GM23248 (cell line): ENCODE data around the gene SLC25A33. TPM values are rescaled to one million over a fixed set of nuclear protein-coding genes. Genes with fewer than 3 reads are reported as not detected.

Experiments
- DNase-seq: peaks from one replicate; pipeline ENCODE4 v3.0.0-alpha.2; 2015
- H2AFZ ChIP-seq: fragments of 200-600 bp; sonication (generic); 2 replicates; pipeline ENCODE4 v1.6.1; 2016; ENCODE audit warnings: antibody characterized with exemption
- H3F3A ChIP-seq: fragments of 200-600 bp; sonication (generic); 2 replicates; pipeline ENCODE4 v1.6.1; 2016; ENCODE audit warnings: mild to moderate bottlenecking, antibody characterized with exemption, mixed run types; ENCODE audit not compliant: insufficient read depth
- H3K27ac ChIP-seq: fragments of 200-600 bp; sonication (generic); 2 replicates; pipeline ENCODE4 v1.5.1; 2016; ENCODE audit warnings: mild to moderate bottlenecking
- H3K27me3 ChIP-seq: fragments of 200-600 bp; sonication (generic); replicated peaks from 2 replicates; pipeline ENCODE4 v1.6.1; 2016; ENCODE audit warnings: mild to moderate bottlenecking; ENCODE audit not compliant: insufficient read depth
- H3K36me3 ChIP-seq: fragments of 200-600 bp; sonication (generic); 2 replicates; pipeline ENCODE4 v1.6.1; 2016; ENCODE audit warnings: low read depth, mild to moderate bottlenecking
- H3K4me1 ChIP-seq: fragments of 200-600 bp; sonication (generic); 2 replicates; pipeline ENCODE4 v1.6.1; 2016; ENCODE audit warnings: mild to moderate bottlenecking; ENCODE audit not compliant: insufficient read depth
- H3K4me2 ChIP-seq: fragments of 200-600 bp; sonication (generic); one replicate; pipeline ENCODE4 v1.6.1; 2016; ENCODE audit warnings: mild to moderate bottlenecking; ENCODE audit not compliant: unreplicated experiment
- H3K4me3 ChIP-seq: fragments of 200-600 bp; sonication (generic); 2 replicates; pipeline ENCODE4 v1.5.1; 2016; ENCODE audit warnings: mild to moderate bottlenecking
- H3K79me2 ChIP-seq: fragments of 200-600 bp; sonication (generic); 2 replicates; pipeline ENCODE4 v1.6.1; 2016; ENCODE audit warnings: mild to moderate bottlenecking; ENCODE audit not compliant: insufficient read depth
- H3K9ac ChIP-seq: fragments of 200-600 bp; sonication (generic); 2 replicates; pipeline ENCODE4 v1.6.1; 2016; ENCODE audit warnings: mild to moderate bottlenecking
- H3K9me2 ChIP-seq: fragments of 200-600 bp; sonication (generic); 2 replicates; pipeline ENCODE4 v1.6.1; 2016; ENCODE audit warnings: mixed run types, mild to moderate bottlenecking, moderate library complexity; ENCODE audit not compliant: insufficient read depth
- H3K9me3 ChIP-seq: fragments of 200-600 bp; sonication (generic); one replicate; pipeline ENCODE4 v1.6.1; 2017; ENCODE audit warnings: low read depth
- H4K20me1 ChIP-seq: fragments of 200-600 bp; sonication (generic); 2 replicates; pipeline ENCODE4 v1.6.0; 2016; ENCODE audit not compliant: insufficient read depth
- EZH2 ChIP-seq: fragments of 200-600 bp; sonication (generic); IDR thresholded peaks from 2 replicates; pipeline ENCODE4 v1.6.1; 2018; ENCODE audit warnings: antibody characterized with exemption, mild to moderate bottlenecking; ENCODE audit not compliant: insufficient read depth, poor library complexity, severe bottlenecking
- EZH2phosphoT487 ChIP-seq: fragments of 200-600 bp; sonication (generic); IDR thresholded peaks from 2 replicates; pipeline ENCODE4 v1.6.1; 2018; ENCODE audit warnings: antibody characterized with exemption, moderate library complexity, mild to moderate bottlenecking, low read depth; ENCODE audit not compliant: insufficient read depth
- WGBS, 2 experiments: methylation state at CpG; one replicate each; pipeline ENCODE4 v1.1.6; 2015 to 2017; ENCODE audit warnings: low lambda C conversion rate in 2 of 2, low coverage in 1 of 2; ENCODE audit errors: missing lambda C conversion rate in 2 of 2; 5-methylcytosine and 5-hydroxymethylcytosine counted together
- in situ Hi-C: fragments of 300-500 bp; cut with MboI; formaldehyde crosslinking; loops from 2 replicates; pipeline ENCODE4 v1.15.0; 2020
- polyA plus RNA-seq: library from polyadenylated mRNA; unstranded; fragments of >200 nt; fragmentation: Nextera tagmentation; extraction: Ambion mirVana; gene quantifications from 2 replicates; pipeline ENCODE4 v1.2.1, GENCODE V29; 2016
- total RNA-seq: library from RNA; depleted of rRNA; stranded (reverse); fragments of >200 nt; shearing (Covaris generic); gene quantifications from 2 replicates; pipeline ENCODE4 v1.2.3, GENCODE V29; 2014

SLC25A33 gene
- total and polyA plus RNA-seq, 2 experiments from 2014 or later, result 4.2 to 5.8 TPM

DNA sequence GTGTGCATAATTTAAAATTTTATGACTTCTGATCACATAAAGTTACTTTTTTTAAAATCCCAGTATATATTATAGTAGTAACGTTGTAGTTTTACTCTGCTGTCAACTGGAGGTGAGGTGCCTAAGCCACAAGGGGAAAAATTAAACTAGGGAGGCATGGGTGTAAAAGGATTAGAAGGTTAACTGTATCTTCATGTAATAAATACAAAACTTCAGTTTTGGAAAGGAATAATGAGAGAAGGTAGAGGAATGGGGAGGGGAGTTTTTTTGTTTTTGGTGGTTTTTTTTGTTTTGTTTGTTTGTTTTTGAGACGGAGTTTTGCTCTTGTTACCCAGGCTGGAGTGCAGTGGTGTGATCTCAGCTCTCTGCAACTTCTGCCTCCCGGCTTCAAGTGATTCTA, 5.7 kb downstream of the SLC25A33 start:
- peaks cover 97% of the 10 kb centered on the region for H3K79me2 ChIP-seq
- in situ Hi-C loops, result no loop called here
- no peaks in the 10 kb centered on the region for H3K9me2 ChIP-seq
- H3K4me1 ChIP-seq, result no peaks in the 10 kb centered on the region
- no peak overlapping the region for H3K9ac ChIP-seq
- no peak overlapping the region for H3K4me2 ChIP-seq
- TF ChIP-seq EZH2, result no peak
- no peak for TF ChIP-seq EZH2phosphoT487
- H3K9me3 ChIP-seq, result no peaks in the 10 kb centered on the region
- H4K20me1 ChIP-seq, result no peaks in the 10 kb centered on the region
- H3K4me3 ChIP-seq, result no peak overlapping the region
- H3F3A ChIP-seq, result no peaks in the 10 kb centered on the region
- no peak overlapping the region for H2AFZ ChIP-seq
- DNase-seq, result no peak
- H3K36me3 ChIP-seq, result no peaks in the 10 kb centered on the region
- H3K27ac ChIP-seq, result no peak overlapping the region
- WGBS, 2 experiments, result 78% methylated on average over 3 of the region's 3 CpGs
- H3K27me3 ChIP-seq, result no peaks in the 10 kb centered on the region

- TF ChIP-seq EZH2phosphoT487 (no peak), EZH2 (no peak)
- in situ Hi-C loops, result no loop called here
- Histone ChIP-seq H3K9ac (no peak overlapping the region), H3F3A (no peaks in the 10 kb centered on the region), H3K4me2 (no peak overlapping the region), H3K4me3 (no peak overlapping the region), H3K27ac (no peak overlapping the region), H3K79me2 (peaks cover 74% of the 10 kb centered on the region), H4K20me1 (no peaks in the 10 kb centered on the region), H3K4me1 (no peaks in the 10 kb centered on the region), H2AFZ (no peak overlapping the region), H3K36me3 (no peaks in the 10 kb centered on the region), H3K9me3 (no peaks in the 10 kb centered on the region), H3K27me3 (no peaks in the 10 kb centered on the region), H3K9me2 (no peaks in the 10 kb centered on the region)
- 96% methylated on average over 6 of the region's 6 CpGs for WGBS, 2 experiments
- DNase-seq, result no peak
Observed at GRCh38 chr1:9549955-9550546, 10.8 kb downstream of the SLC25A33 start.

DNA sequence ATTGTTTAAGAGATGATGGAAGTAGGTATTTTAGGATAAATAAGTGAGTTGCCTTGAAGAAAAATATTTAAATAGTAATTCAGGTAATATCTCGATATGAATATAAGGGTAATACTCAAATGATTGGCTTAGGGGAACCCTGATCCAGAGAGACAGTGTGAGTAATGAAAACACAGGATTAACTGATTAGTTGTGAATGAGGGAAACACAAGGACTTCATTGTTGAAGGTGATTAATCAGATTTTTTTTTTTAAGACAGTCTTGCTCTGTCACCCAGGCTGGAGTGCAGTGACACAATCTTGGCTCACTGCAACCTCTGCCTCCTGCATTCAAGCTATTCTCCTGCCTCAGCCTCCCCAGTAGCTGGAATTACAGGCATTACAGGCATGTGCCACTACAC, 12.7 kb downstream of the SLC25A33 start:
- no peak overlapping the region for H3K9ac ChIP-seq
- no peak overlapping the region for H2AFZ ChIP-seq
- DNase-seq, result no peak
- peaks cover 55% of the 10 kb centered on the region for H3K79me2 ChIP-seq
- H3K4me2 ChIP-seq, result no peak overlapping the region
- no peaks in the 10 kb centered on the region for H3K9me2 ChIP-seq
- TF ChIP-seq EZH2, result no peak
- TF ChIP-seq EZH2phosphoT487, result no peak
- H3K27me3 ChIP-seq, result no peaks in the 10 kb centered on the region
- H3K27ac ChIP-seq, result no peak overlapping the region
- H4K20me1 ChIP-seq, result no peaks in the 10 kb centered on the region
- no peaks in the 10 kb centered on the region for H3K36me3 ChIP-seq
- no peaks in the 10 kb centered on the region for H3K4me1 ChIP-seq
- in situ Hi-C loops, result no loop called here
- H3F3A ChIP-seq, result no peaks in the 10 kb centered on the region
- 92 to 94% methylated on average over 1 of the region's 1 CpG for WGBS, 2 experiments
- H3K9me3 ChIP-seq, result no peaks in the 10 kb centered on the region
- H3K4me3 ChIP-seq, result no peak overlapping the region

GRCh38 chr1:9553736-9554144, 14.5 kb downstream of the SLC25A33 start:
- Histone ChIP-seq H3K79me2 (peaks cover 37% of the 10 kb centered on the region), H3K36me3 (no peaks in the 10 kb centered on the region), H2AFZ (no peak overlapping the region), H3K9me3 (no peaks in the 10 kb centered on the region), H3K9me2 (no peaks in the 10 kb centered on the region), H3K27ac (no peak overlapping the region), H3K4me2 (no peak overlapping the region), H3F3A (no peaks in the 10 kb centered on the region), H3K4me3 (no peak overlapping the region), H3K27me3 (no peaks in the 10 kb centered on the region), H3K4me1 (no peaks in the 10 kb centered on the region), H3K9ac (no peak overlapping the region), H4K20me1 (no peaks in the 10 kb centered on the region)
- WGBS, 2 experiments, result 82 to 86% methylated on average over 4 of the region's 4 CpGs
- DNase-seq, result no peak
- in situ Hi-C loops, result no loop called here
- no peak for TF ChIP-seq EZH2
- no peak for TF ChIP-seq EZH2phosphoT487

DNA sequence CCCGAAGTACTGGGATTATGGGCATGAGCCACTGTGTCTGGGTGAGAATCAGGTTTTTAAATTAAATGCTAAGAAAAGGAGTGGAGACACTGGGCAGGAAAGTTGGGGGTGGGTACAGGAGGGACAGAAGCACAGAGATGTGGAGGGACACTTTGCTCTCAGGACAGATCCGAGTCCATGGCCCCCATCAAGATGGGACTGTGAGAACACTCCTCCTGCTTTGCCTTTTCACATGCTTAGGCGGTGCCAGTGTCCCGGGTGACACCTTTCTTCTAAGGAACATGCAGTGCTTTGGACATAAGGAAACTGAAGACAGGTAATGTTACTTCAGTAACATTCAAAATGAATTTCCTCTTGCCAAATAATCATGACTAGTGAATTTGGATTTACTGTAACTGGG, 16.7 kb downstream of the SLC25A33 start:
- Histone ChIP-seq H3K27me3 (no peaks in the 10 kb centered on the region), H4K20me1 (no peaks in the 10 kb centered on the region), H3K27ac (no peak overlapping the region), H3K4me1 (no peaks in the 10 kb centered on the region; the same call in 1 of the 2 replicates), H3K36me3 (no peaks in the 10 kb centered on the region), H3K9me3 (no peaks in the 10 kb centered on the region), H3K9ac (no peak overlapping the region), H3F3A (no peaks in the 10 kb centered on the region), H3K4me3 (no peak overlapping the region), H3K79me2 (peaks cover 19% of the 10 kb centered on the region), H3K4me2 (no peak overlapping the region), H2AFZ (no peak overlapping the region), H3K9me2 (no peaks in the 10 kb centered on the region)
- TF ChIP-seq EZH2phosphoT487 (no peak), EZH2 (no peak)
- 95 to 99% methylated on average over 4 of the region's 4 CpGs for WGBS, 2 experiments
- no peak for DNase-seq
- in situ Hi-C loops, result no loop called here
